GM10847 (cell line): Measurements from ENCODE around the gene CYP2U1.
A peak's percentile ranks its signal among the peaks of the same experiment; 100 is the strongest.

Experiments used
- POLR2A ChIP-seq: IDR thresholded peaks from 2 replicates; pipeline ENCODE4 v1.6.1; 2011; ENCODE audit not compliant: insufficient read length; ENCODE audit errors: extremely low read depth

Gene CYP2U1

DNA sequence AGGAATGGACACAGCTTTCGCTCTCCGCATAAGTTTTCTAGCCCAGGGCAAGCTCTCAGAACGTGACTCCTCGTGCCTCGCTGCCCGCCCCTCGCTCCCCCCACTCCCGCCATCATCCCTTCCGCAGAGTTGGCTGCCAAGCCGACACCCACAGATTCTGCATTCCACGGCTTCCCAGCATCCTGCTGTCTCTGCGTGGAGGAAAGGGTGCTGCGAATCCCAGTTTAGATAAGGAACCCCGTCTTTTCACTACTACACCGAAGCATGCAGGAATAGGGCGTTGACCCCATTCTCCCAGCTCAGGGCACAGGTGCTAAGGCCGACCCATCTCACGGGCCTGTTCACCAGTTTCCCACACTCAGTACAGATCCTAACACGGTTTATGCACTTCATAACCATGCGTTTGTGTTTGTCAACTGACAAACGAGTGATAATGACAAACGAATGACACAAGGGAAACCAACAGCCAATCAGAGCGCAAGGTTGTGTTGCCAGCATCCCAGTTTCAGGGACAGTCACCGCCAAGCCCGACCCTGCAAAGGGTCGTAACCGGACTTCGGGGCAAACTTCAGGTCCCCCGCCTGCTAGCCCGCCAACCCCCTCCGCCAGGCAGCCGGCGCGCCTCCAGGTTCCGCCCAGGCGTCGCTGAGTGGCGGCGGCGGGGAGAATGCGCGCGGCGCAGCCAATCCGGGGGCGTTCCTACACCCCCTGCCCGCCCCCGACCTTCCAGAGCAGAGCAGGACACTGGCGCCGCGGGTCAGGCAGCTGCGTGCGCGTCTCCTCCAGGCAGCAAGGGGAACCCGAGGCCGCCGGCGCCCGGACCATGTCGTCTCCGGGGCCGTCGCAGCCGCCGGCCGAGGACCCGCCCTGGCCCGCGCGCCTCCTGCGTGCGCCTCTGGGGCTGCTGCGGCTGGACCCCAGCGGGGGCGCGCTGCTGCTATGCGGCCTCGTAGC lies at the start of gene CYP2U1:
TSS of gene CYP2U1 (plus strand) at position 729 of the 954 bp plus-strand sequence. CDS start at position 824, 95 bp downstream.
- TF ChIP-seq POLR2A: peak; percentile 40

DNA sequence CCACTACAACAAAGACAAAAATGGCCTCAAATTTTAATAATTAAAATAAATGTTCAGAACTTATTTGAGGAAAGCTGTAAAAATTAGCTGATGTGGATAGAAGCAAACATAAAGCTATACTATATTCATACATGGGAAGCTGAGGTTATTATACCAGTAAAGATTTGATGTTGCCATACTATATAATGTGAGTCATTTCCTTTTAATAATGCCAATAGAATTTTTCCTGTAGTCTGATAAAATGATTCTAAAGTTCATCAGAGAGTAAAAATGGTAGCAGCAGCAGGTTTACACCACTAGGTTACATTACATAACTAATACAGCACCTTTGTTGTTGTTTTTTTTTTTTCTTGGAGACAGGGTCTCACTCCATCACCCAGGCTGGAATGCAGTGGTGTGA lies 45.5 kb upstream of the CYP2U1 start:
- no peak for TF ChIP-seq POLR2A

DNA sequence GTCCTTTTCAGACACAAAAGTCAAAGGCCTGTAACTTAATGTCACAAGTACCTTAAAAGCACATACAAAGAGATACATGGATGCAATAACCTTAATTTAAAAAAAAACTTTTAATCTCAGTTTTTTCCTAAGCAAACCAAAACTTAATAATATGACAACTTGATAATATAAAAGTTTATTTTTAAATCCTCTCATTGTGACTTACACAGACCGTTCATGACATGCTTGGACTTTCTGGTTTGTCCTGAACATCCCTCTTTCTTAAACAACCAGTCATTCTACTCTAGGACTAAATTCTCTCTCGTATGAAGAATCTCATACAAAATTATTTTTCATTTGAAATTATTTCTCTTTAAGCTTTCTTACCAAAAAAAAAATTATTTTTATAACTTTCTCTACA lies 43.1 kb upstream of the CYP2U1 start:
- TF ChIP-seq POLR2A: no peak

DNA sequence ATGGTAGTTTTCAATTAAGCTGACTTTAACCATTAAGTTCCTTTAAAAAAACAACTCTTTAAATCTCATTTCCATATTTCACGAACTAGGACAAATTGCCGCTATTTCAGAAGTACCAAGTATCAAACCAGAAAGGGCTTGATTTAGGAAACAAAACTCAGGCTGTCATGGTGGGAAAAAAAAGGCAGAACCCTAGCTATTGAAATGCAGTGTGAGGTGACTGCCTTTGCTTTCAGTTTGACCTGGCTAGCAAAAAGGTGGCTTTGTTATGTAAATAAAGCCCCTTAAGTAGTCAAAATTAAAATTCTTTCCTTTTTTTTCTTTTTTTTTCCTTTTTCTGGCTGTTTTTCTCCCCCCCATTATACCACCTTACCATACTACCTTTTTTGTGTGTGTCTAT lies 40.6 kb upstream of the CYP2U1 start:
- no peak for TF ChIP-seq POLR2A

DNA sequence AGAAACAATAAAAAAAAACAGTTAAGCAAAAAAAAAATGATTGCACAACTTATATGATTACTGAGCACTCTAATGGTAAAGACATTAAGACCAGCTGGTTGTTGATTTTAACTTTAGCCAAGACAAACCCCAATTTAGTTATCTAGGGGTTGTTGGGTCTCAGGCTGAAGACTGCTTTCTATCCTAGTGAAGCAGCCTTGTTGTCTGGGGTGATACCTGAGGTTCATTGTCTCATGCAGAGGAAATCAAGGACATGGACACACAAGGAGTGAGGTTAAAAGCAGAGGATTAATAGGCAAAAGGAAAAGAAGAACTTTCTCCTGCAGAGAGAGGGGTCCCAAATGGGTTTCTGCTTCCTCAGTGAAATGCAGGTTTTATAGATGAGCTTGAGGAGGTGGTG lies 40.0 kb upstream of the CYP2U1 start:
- no peak for TF ChIP-seq POLR2A

DNA sequence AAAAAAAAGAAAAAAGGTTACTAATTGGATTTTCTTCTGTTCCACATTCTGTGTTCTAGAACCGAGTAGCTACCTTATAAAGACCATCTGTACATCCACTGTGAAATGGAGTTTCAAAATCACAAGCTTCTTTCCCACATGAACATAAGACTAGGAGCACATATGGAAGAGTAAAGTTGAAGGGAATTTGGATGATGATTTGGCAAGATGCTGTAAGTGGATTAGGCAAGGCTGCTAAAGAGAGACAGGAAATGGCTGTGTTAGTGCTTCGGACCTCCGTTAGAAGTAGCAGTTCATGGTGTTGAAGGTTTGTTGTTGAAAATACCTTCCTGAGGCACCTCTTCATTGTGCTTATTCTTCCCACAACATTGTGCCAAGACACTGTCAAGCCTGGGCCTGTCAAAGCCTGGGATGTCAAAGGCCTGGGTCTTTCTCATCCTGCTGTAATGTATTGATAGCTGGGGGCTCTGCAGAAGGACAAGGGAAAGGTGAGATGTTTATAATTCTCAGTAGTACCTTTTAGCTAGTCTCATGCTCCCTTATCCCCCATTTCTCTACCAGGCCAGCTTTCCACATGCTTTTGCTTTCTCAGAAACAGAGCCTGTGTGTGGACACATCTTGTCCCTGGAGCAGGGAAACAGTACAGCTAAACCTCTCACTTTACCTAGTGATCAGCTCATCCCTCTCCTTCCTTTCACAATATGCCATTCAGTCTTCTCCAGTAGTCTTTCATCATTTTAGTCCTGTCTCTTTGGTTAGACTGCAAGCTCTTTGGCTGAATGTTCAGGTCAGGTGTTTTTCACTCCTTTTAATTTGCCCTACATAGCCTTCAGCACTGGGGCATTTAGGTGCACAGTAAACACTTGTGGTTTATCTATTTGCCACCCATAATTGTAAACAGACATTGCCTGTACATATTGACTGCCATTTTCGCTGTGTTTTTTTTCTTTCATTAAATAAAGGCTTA lies 37.9 kb upstream of the CYP2U1 start:
- TF ChIP-seq POLR2A: no peak

DNA sequence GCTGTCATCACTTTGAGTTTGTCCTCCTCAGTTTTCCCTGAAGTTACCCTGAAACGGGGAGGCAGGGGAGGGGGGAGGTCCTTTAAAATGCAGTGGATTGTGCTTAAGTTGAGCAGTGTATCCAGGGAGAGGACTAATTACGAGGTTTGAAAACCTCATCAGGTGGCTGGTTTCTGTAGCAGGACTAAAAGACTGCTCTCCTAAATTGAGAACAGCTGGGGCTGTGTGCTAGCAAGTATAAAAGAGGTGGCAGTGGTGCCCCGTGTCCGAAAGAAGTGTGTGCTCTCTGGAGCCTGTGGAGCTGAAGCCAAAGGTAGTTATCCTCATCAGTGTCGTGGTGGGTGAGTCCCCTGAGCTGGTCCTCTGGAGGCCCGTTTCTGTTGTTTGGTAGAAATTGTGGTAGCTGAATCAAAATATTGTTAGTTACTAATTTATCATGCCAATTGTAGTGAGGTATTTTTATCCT lies 37.2 kb upstream of the CYP2U1 start:
- TF ChIP-seq POLR2A: no peak

DNA sequence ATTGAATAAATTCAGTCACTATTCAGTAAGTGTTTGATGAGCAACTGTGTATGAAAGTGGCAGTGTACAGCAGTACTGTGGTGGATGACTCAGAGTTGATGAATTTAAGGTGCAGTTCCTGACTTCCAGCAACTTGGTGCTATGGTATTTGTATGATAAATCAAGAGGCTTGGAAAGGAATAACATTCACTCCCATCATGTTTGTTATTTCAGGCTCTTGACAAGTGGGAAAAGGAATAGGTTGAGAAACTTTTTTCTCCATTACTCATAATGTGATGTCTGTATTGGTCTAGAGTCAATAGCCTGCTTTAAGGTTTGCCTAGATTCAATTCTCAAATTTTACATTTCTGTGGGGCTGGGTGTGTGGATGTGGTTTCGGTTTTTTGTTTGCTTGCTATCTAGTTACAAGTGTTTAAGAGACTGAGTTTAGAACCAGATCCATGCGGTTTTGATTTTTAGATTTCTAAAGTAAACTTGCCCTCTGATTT lies 35.1 kb upstream of the CYP2U1 start:
- TF ChIP-seq POLR2A: no peak

DNA sequence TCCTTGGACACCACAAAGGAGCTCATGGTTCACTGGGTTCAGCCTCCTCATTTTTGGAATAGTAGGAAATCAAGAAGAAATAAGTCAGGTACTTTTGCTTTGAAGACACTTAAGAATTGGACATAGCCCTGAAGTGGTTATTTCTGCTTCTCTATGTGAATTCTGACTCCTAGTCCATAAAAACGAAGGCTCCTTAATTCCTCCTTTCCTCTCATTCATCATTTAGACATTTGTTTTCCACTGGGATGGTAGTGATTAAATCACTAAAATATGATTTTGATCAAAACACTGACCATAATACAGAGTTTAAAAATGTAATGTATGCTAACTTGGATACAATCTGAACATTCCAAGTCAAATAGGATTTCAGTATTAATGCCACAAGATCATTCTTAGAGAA lies 34.7 kb upstream of the CYP2U1 start:
- TF ChIP-seq POLR2A: no peak

DNA sequence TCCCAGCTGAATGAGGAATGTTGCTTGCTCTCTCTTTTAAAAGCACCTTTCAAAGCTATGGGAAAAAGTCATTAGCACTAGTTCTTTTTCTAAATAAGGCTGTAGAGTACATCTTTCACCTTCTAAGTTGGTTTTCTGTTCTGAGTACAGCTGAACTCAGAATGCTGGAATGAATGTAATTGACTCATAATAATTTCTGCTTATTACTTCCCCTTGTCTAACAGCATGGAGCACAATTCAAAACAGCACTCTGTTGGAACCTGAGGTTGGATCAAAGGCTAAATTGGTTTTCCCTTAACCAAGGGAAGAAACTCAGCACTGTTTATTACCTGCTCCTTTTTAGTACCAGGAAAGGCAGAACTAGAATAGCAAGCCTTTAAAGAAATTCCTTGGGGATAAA lies 33.5 kb upstream of the CYP2U1 start:
- no peak for TF ChIP-seq POLR2A

DNA sequence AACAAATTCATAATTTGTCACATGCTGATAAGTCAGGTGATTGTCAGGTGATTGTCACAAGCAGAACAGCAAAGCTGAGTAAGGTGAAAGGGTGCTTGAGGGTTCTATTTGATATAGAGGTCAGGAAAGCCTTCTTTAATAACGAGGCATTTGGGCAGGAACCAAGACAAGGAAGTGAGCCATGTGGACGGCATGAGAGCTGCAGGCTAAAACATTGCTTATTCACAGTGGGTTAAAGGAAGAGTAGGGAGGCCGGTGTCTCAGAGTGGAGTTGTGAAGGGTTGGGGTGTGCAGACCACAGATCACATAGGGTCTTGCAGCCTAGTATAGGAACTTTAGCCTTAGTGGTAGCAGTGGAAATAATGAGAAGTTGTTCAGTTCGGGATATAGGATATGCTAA lies 31.3 kb upstream of the CYP2U1 start:
- TF ChIP-seq POLR2A: no peak

DNA sequence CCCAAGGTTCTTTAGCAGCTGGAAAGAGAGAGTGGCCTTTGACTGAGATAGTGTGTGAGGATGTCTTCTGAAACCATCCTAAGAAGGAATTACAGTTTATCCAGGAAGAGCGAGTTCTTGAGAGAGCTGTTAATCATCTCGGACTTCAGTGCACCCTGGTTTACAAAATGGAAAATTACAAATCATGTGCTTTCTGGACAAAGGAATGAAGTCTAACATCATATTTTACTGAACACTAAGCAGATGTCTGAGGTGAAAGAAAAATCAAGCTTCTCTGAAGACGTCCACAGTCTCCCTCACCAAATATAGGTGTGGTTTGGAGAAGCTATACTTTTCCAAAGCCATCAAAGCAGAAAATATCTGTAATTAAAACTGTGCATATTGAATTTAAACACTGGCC lies 30.8 kb upstream of the CYP2U1 start:
- no peak for TF ChIP-seq POLR2A

DNA sequence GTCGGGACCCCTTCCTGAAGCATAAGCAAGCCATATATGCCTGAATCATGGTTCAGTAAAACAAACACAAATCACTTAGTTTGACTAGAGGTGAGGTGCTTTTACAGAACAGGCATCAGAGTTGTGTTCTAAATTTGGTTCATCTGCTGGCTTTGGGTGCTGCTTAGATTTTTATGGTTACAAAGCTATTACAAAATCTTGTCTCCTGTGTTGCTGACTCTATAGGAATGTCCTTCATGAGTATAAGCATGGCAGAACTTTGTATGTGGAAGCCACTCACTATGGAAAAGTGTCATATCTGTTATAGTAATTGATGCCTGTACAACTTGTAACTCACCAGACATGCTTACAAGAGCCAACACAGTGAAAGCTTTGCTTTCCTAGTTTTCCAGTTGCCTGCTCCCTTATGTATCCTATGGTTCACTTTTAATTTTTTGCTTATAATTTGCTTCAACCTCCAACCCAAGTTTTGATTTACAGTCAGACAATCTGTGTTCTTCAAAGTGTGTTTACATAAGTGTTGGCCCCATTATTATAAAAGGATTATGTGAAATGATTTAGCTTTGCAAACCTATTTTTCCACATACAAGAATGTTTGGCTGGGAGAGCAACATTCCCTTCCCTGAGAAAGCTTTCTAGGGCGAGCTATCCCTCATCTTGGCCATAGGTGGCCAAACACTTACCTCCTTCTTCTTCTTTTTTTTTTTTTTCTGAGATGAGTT lies 30.0 kb upstream of the CYP2U1 start:
- TF ChIP-seq POLR2A: no peak

DNA sequence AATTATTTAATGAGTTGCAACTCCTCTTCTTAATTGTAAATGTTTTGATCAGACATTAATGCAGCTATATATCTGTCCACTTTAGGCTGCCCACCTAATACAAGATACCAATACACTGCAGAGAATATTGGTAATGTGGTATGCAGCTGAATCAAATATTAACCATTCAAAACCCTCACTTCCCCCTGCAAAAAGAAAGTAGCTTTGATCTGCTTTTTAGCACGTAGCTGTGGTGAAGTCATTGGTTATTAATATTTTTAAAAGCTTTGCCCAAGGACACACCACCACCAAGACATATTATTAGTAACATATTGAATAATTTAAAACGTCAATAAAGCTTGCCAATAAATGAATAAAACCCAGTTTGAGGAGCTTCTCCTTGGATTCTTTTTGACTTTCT lies 28.6 kb upstream of the CYP2U1 start:
- no peak for TF ChIP-seq POLR2A
